RCC 7860 (cell line): ENCODE results near the gene B4GALT1.
"Not testable (repeated sequence)": the region's sequence is repeated elsewhere in the genome, so short reads cannot be mapped to it uniquely, and the experiment has no call there.

Source experiments
- DNase-seq: peaks from one replicate; pipeline ENCODE4 v3.0.0-alpha.2; 2015; ENCODE audit warnings: low spot score
- FAIRE-seq: peaks from 2 replicates; lab custom pipeline; 2012; peaks lifted over from hg19 to GRCh38; lab: Jason Lieb, UNC

B4GALT1 gene

DNA sequence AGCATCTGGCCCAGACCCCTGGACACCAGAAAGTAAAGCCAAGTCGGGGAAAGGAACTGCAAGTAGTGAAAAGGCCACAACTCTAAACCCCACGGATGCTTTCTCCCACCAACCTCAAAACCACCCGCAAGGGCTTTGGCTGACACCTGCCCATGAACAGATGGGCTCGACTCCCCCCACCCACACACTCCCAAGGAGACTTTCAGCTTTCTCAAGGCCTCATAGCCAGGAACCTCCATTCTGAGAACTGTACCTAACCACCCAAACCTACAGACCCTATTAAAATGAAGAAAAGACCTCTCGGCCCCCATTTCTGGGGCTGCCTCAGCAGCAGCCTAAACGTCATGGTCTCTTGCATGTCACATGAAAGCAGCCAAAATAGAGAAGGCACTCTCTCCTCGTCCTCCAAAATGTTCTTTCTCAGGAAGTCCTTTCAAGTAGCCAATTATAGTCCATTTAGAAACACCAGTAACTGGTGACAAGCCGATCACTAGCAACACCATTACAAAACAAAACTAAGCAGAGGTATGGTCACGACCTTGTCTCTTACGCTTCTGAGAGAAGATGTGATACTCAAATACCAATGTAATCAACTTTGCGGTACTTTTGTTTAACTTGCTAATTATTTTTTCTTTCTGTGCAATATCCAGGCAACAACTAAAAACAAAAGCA lies 2.9 kb downstream of the B4GALT1 start:
- FAIRE-seq (no peak), DNase-seq (no peak)

DNA sequence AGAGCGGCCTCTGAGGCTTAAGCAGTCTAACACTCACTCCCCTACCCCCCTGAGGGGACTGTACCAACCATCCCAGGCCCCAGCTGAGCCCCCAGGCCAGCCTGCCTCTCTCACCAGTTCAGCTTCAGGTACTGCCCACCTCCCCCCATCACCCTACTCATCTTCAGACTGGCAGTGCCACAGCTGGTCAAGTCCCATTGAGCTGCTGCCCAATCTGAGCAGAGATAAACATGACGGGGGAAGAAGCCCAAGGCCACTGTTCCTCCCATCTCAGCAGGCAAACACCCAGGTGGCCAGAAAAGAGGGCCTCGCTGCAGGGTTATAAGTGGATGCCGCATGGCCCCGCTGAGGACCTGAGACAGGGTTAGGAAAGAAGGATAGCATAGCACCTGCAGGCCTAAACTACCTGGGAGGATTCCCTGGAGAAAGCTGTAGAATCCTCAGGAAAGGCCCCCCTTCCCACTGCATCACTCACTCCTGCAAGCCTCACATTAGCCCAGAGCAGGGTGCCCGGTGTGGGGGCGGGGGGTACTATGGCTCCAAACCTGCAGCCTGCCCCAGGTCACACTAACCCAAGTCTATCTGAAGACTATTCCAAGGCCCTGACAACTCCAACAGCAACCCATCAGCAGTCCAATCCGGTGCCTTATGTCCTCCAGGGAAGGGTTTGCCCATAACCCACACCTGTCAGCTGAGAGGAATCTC lies 3.6 kb downstream of the B4GALT1 start:
- no peak for FAIRE-seq
- no peak for DNase-seq

DNA sequence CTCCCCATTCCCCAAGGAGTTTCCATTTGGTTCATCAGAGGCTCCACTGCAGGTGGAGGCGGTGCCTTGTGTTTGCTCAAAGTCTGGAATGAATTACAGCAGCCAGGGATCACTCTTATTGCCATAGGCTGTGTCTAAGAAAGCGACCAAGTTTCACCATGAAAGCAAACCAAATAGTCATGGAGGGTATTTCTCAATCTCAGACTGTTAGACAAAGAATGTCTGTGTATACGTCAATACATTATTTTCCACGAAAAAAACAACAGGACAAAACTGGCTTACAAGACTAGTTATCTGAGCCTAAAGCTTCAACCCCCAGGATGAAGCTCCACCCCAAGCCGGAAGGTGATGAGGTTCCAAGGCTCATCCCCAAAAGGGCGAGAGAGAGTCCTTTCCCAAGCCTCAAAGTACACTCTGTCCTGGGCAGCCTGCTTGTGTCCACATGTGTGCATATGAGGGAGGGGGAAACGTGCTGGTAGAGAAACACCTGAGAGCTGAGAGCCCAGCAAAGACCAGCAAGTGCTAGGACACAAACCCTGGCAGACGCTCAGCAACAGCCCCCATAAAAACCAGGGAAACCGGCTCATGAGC lies 4.3 kb downstream of the B4GALT1 start:
- FAIRE-seq (no peak), DNase-seq (no peak)

DNA sequence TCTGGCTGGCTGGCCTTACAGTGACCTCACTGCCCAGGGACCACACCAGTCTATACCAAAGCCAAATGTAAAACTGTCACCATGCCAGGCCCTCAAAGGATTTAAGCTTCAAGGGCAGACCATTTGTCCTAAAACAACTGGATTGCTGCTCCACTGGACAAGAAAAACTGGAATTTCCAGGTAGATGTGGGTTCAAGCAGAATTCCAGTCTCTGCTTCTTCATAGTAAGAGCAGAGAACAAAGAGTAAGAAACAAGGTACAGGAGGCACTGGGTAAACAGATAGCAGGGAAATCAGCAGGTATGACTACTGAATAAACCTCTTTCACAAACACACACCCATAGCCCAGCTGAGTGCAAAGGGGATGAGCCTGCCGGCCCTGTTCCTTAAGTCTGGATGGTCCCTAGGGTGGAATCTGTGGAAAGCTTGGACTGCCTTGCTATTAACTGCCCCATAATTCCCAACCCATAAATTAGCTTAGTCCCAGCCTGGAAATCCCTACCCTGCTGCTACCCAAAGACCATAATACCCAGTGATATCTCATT lies 5.5 kb downstream of the B4GALT1 start:
- DNase-seq: no peak
- FAIRE-seq: no peak

DNA sequence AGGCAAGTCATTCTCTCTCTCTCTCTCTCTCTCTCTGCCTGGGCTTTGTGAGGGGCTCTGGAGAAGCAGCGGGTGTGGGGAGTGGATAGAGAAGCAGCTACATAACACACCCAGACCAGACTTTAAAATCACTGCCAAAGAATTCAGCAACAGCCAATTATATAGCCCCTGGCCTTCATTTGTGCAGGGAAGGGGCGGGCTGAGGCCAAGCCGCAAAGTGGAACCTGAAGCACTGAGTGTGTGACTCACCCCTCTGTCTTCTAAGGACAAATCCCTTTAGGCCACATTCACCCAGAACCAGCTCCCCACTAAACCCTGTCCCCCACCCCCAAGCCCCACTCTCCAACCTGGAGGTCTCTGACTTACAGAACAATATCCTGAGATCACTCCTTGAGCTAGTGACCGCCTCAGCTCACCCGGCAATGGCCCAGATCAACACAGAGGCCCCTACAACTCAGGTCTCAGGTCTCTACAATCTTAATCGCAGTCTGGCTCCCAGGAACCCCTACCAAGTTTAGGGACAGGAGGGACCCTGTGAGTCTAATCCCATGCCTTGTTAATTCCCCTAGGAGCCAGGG lies 6.0 kb downstream of the B4GALT1 start:
- FAIRE-seq (peak; percentile 93), DNase-seq (peak; percentile 93)

DNA sequence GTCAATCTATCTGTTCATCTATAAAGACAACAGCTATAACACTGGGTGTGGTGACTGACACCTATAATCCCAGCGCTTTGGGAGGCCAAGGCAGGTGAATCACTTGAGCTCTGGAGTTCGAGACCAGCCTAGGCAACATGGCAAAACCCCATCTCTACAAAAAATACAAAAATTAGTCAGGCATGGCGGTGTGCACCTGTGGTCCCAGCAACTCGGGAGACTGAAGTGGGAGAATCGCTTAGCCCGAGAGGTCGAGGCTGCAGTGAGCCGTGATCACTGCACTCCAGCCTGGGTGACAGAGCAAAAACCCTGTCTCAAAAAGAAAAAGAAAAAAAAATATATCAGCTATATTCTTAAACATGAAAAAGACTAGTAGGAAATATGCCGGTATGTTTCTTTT lies 6.7 kb downstream of the B4GALT1 start:
- FAIRE-seq, DNase-seq: not testable (repeated sequence)

DNA sequence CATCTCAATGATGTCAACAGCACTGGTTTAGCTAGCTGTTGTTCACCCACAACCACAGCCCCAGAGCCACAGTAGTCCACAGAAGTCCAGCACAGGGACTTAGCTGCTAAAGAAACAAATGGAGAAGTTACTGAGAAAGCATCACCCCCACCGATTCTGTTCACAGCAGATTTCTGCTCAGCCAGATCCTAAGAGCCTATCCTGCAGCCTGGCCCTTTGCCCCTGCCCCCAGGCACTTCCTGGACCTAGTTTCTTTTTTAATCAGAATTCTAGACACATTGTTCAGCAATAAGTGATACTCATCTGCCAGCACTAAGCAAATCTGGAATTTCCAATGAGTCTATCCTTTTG lies 7.4 kb downstream of the B4GALT1 start:
- peak; percentile 47 for DNase-seq
- FAIRE-seq: no peak

DNA sequence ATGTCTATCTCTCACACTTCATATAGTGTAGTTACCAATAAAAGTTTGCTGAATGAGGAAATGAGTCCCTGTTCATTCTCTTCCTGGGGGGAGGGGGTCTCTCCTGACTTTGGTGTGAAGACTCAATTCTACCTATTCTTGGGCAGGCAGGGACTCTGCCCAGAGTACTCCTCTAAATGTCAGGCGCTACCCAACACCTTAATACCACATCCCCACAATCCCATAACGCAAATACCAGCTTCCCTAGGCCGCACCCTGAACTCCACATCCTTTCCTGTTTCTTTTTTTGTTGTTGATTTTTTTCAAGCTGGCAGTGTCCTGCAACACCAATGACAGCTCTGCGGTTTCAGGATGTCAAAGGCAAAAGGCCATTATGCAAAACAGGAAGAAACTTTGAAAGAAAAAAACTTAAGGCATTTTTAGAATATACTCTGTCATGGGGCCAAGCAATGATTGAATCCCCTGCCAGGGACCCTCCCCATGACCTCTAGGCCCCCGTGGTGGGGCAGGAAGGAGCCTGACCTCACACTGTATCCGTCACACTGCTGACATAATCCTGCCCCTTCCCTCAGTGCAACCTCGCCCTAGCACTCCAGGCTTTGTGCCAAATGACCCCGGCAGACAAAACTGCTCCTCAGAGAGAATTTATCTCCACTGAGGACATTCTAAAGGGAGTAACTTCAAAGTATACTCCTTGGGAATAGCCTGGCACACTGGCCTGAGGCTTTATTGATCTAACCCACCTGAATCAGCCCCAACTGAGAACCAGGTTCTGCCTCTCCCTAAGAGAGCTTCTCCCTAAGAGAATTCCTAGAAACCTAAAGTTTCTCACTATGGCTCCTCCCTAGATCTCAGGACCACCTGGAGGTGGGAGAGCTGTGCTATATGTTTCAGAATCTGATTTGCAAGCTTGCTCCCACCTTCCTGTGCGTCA lies 8.0 kb downstream of the B4GALT1 start:
- FAIRE-seq (no peak), DNase-seq (peak; percentile 25)

DNA sequence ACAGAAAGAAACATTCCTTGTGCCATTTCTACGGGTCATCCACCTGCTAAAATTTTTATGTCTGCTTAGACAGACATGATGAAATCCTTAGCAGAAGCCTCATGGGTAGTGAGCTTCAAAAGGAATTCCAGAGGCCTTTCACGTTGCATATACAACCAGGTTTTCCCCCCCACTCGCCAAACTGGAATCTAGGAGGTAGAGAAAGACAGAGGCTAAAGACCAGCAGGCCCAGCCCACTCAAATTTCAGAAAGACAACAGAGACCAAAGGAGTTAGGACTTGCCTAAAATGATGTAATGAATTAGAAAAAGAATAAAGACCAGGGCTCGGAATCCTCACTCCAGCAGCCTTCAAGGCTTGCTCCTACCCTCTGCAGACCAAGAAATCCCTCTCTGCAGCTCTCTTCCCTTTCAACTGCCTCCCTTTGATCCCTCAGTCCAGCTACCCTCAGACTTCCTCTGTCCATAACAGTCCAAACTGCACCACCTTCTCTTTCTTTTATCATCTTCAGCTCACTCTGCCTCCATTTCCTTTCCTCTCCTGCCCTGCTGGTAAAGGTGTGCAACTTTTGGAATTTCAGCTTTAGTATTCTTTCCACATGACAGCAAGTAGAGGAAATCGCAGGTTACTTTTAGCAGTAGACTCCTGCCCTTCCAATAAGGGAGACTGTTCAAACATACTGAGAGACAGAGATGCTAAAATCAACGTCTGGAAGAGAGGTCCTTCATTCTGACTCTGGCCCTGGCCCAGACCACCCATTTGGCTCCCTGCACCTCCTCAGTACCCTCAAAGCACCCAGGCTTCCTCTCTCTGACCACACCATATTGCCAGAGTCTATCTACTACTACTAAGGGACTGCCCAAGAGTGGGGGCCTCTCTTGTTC lies 8.9 kb downstream of the B4GALT1 start:
- no peak for DNase-seq
- FAIRE-seq: no peak

DNA sequence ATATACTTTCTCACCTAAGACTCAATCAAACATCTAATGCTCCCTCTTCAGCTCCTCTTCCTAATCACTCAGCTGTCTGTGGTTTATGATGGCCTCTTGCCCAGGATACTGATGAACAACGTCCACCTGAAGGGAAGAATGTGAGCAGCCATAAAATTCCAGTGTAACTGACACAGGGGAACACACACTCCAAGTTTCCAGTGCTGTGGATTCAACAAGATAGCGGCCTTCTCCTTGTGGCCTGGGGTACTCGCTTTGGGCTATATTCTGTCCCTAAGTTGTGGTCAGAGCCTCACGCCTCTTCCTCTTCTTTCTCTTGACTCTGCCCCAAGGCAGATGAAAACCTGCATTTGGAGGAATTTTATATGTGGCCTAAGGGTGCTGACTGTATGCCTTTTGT lies 11.7 kb downstream of the B4GALT1 start:
- DNase-seq: peak; percentile 27
- peak; percentile 57 for FAIRE-seq

DNA sequence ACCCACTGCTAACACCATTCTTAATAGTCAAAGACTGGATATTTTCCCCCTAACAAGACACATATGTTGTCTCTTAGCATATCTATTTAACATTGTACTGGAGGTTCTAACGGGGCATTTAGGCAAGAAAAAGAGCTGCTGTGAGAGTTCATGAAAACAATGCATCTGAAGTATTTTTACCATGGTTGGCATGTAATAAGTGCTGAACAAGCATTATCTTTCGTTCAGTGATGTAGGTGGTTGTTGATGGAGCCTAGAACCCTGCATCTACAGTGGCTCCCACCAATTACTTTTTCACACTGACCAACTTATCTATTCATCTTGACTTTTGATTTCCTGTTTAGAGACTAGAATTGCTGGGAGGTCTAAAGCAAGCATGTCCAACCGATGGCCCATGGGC lies 12.8 kb downstream of the B4GALT1 start:
- DNase-seq (no peak), FAIRE-seq (no peak)

DNA sequence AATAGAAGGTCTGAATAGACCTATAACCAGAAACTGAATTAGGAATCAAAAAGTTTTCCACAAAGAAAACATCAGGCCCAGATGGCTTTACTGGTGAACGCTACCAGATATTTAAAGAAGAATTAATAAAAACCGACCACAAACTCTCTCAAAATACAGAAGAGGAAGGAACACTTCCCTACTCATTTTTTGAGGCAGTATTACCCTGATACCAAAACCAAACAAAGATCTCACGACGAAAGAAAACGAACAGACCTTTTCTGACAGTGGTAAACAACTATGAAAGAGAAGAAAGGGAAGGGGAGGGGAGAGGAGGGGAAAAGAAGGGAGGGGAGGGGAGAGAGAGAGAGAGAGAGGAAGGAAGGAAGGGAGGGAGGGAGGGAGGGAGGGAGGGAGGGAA lies 13.5 kb downstream of the B4GALT1 start:
- no peak for DNase-seq
- FAIRE-seq: no peak

DNA sequence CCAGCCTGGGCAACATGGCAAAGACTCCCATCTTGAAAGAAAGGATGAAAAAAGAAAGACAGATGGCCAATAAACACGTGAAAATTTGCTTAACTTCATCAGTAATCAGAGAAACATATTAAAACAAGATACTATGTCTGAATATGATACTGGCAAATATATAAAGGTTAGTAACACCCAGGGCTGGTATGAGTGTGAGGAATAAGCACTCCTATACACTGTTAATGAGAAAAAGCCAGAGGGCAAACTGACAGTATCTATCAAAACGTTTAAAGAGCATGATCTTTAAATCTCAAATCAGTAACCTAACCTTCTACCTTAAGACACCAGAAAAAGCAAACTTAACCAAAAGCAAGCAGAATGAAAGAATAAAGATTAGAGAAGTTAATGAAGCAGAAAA lies 14.1 kb downstream of the B4GALT1 start:
- FAIRE-seq (no peak), DNase-seq (no peak)

DNA sequence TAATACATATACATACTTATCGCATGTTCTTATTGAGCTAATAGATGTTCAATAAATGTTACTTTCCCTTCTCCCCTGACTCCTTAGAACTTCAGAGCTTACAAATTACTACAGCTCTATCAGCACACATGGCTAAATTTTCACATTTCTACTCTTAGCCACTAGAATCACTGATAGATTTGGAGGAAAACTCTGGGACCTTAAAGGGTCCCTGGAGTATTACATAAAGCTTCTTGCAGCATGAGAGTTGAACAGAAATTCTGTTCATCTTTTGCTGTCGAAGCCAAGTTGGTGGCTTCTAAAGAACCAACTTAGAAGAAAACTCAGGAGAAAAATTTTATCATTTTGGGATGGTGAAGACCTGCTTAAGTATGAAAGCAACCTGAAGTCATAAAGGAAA lies 15.5 kb downstream of the B4GALT1 start:
- FAIRE-seq: no peak
- DNase-seq: no peak

DNA sequence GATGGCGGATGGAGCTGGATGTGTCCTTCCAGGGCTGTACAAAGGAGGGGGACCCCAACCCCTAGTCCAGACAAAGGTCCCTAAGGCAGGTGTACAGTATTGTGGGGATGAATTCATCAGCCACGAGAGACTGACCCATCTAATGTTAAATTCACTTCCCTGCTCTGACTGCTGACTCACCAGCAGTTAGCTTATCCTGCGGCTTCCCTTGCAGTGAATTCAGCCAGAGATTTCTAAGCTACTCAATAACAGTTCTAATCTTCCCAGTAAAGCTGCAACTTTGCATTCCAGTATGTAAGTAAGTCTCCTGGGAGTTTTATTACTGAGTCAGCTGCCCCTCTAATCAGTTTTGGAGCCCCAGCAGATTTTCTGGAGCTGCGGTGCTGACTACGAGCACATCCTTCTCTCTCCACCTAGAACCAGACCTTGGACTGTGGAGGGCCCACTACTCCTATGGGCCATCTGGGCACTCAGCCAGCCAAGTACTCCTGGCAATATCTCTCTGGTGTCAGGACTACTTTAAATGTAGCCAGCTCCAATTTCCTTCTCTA lies 16.1 kb downstream of the B4GALT1 start:
- DNase-seq (peak; percentile 87), FAIRE-seq (peak; percentile 96)

DNA sequence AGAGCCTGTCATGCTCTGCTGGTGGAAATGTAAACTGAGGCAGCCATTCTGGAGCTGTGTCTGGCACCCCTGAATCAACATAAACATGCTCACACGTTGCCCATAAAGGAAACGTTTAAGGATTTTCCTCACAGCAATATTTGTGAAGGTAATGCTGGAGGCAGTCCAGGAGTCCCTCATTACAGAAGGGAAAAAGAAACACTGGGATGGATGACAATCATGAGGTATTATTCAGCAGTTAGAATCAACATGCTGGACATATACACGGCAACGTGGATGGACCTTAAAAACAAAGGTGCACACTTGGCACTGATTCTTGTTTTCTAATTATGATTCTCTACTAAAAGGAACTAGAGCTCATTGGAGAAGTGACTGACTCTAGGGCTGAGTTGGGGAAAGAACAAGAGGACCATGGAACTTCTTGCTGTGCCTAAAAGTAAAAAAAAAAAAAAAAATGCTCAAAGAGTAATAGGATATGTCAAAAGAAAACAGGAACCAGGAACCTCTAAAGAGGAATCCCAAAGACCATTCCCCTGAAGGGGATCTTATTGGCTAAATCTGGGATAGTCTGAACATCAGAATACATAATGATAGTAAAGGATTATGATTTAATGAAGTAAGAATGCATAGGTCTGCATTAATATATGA lies 18.6 kb downstream of the B4GALT1 start:
- no peak for DNase-seq
- FAIRE-seq: no peak

DNA sequence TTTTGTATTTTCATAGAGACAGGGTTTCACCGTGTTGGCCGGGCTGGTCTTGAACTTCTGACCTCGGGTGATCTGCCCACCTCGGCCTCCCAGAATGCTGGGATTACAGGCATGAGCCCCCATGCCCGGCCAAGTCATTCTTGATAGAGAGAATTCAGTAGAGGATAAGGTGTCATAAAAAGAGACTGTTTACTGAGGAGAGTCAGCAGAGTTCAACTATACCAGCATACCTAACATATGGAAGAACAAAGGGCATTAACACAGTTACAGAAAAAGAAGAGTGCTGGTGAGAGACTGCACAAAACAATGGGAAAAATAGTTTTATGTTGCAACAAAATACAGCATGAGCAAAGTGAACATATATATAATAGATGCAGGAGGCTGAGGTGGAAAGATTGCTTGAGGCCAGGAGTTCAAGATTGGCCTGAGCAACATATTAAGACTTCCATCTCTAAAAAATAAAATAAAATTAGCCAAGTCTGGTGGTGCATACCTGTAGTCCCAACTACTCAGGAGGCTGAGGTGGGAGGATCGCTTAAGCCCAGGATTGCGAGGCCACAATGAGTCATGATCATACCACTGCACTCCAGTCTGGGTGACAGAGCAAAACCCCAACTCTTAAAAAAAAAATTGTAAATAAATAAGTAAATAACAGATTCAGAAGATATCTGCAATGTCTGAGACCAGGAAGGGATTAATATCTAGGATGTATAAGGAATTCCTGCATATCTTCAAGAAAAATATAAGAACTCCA lies 19.5 kb downstream of the B4GALT1 start:
- peak; percentile 5 for FAIRE-seq
- DNase-seq: no peak

DNA sequence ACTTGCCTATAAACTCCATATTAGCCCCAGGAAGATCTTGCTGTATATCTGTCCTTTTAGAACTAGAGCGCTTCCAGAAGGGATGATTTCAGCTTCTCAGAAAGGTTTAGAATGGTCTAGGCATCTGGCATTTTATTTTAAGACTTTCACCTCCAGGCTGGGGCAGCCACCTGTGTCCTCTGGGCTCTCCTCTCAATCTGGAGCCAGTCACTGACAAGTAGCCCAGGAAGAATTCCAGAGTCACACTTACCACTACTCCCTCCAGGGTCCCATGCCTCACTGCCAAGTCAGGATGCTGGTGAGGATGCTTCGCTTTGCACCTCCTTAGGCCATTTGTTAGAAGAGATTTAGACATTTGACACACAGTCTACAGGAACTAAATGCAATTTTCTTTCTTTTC lies 20.8 kb downstream of the B4GALT1 start:
- no peak for FAIRE-seq
- DNase-seq: no peak
